ENCODE data around the gene BUB1. TPM values are rescaled to one million over a fixed set of nuclear protein-coding genes. Genes with fewer than 3 reads are reported as not detected.

The BUB1 gene
- total RNA-seq, 2 experiments from 2014 or later, result 125 to 180 TPM

GRCh38 chr2:110670826-110671225, 7.0 kb downstream of the BUB1 start:
- BruUV-seq (replicated peaks), result no TSS peak
- no peak for TF ChIP-seq CTCF (conservative IDR thresholded peaks at IDR 0.05; ENCODE audit: low read length)
- no peak for TF ChIP-seq EZH2phosphoT487 (IDR thresholded peaks at IDR 0.05; ENCODE audit: borderline replicate concordance, low read depth, low read length)
- no peaks in the 10 kb centered on the region for H3K9me3 ChIP-seq (ENCODE audit: low read length)
- H3K79me2 ChIP-seq (ENCODE audit: insufficient read depth, low read depth, low read length), result peaks cover 69% of the 10 kb centered on the region
- no peaks in the 10 kb centered on the region for H3K9me2 ChIP-seq (ENCODE audit: insufficient read depth, low read length)
- no peak for DNase-seq (ENCODE audit: low spot score)
- peaks cover 15% of the 10 kb centered on the region for H3K4me1 ChIP-seq (ENCODE audit: insufficient read depth, low read length, poor library complexity, severe bottlenecking)
- ChIA-PET CTCF (ENCODE audit: unreplicated experiment) (no interaction called here), POLR2A (no interaction called here)
- peaks cover 10% of the 10 kb centered on the region; the same call in 1 of the 2 replicates for H4K20me1 ChIP-seq (ENCODE audit: insufficient read depth, low read length)
- H3K4me3 ChIP-seq (ENCODE audit: low read depth, low read length, poor library complexity, severe bottlenecking), result no peak overlapping the region
- H2AFZ ChIP-seq (ENCODE audit: low read length), result no peak overlapping the region
- H3K4me2 ChIP-seq (ENCODE audit: low read length), result no peak overlapping the region
- intact Hi-C loops (cut with micrococcal nuclease; ENCODE audit: unreplicated experiment), result loop anchor here (10.0 kb wide), 1 partner anchor 454 kb away; the partner anchor contains the start of gene BCL2L11
- H3K27ac ChIP-seq (ENCODE audit: low read depth, low read length, poor library complexity, severe bottlenecking), result no peak overlapping the region
- peaks cover 95% of the 10 kb centered on the region for H3K36me3 ChIP-seq (ENCODE audit: insufficient read depth, low read length)

GRCh38 chr2:110669079-110669478, 8.8 kb downstream of the BUB1 start:
- H3K4me2 ChIP-seq (ENCODE audit: low read length), result no peak overlapping the region
- H3K27ac ChIP-seq (ENCODE audit: low read depth, low read length, poor library complexity, severe bottlenecking), result no peak overlapping the region
- ChIA-PET CTCF (ENCODE audit: unreplicated experiment) (no interaction called here), POLR2A (interaction anchor here (1.3 kb wide), 1 partner anchor 32 kb away, joined by 4 read pairs; no protein-coding TSS in a partner anchor)
- no peak for DNase-seq (ENCODE audit: low spot score)
- H3K9me3 ChIP-seq (ENCODE audit: low read length), result no peaks in the 10 kb centered on the region
- H2AFZ ChIP-seq (ENCODE audit: low read length), result no peak overlapping the region
- H3K36me3 ChIP-seq (ENCODE audit: insufficient read depth, low read length), result peaks cover 100% of the 10 kb centered on the region
- intact Hi-C loops (cut with micrococcal nuclease; ENCODE audit: unreplicated experiment), result loop anchor here (2.0 kb wide), 1 partner anchor 14 kb away; no protein-coding TSS in a partner anchor
- H3K9me2 ChIP-seq (ENCODE audit: insufficient read depth, low read length), result no peaks in the 10 kb centered on the region
- H4K20me1 ChIP-seq (ENCODE audit: insufficient read depth, low read length), result peaks cover 15% of the 10 kb centered on the region
- H3K79me2 ChIP-seq (ENCODE audit: insufficient read depth, low read depth, low read length), result peaks cover 69% of the 10 kb centered on the region
- H3K4me3 ChIP-seq (ENCODE audit: low read depth, low read length, poor library complexity, severe bottlenecking), result no peak overlapping the region
- TF ChIP-seq CTCF (conservative IDR thresholded peaks at IDR 0.05; ENCODE audit: low read length) (no peak), EZH2phosphoT487 (IDR thresholded peaks at IDR 0.05; ENCODE audit: borderline replicate concordance, low read depth, low read length) (no peak)
- no peaks in the 10 kb centered on the region for H3K4me1 ChIP-seq (ENCODE audit: insufficient read depth, low read length, poor library complexity, severe bottlenecking)
- no TSS peak for BruUV-seq (replicated peaks)

GRCh38 chr2:110667071-110667470, 10.8 kb downstream of the BUB1 start:
- Histone ChIP-seq H3K4me1 (ENCODE audit: insufficient read depth, low read length, poor library complexity, severe bottlenecking) (no peaks in the 10 kb centered on the region), H3K9me2 (ENCODE audit: insufficient read depth, low read length) (no peaks in the 10 kb centered on the region), H3K79me2 (ENCODE audit: insufficient read depth, low read depth, low read length) (peaks cover 67% of the 10 kb centered on the region; the same call in 1 of the 2 replicates), H2AFZ (ENCODE audit: low read length) (no peak overlapping the region), H3K36me3 (ENCODE audit: insufficient read depth, low read length) (peaks cover 100% of the 10 kb centered on the region), H3K4me3 (ENCODE audit: low read depth, low read length, poor library complexity, severe bottlenecking) (no peak overlapping the region), H3K4me2 (ENCODE audit: low read length) (no peak overlapping the region), H4K20me1 (ENCODE audit: insufficient read depth, low read length) (peaks cover 19% of the 10 kb centered on the region), H3K27ac (ENCODE audit: low read depth, low read length, poor library complexity, severe bottlenecking) (no peak overlapping the region), H3K9me3 (ENCODE audit: low read length) (no peaks in the 10 kb centered on the region)
- ChIA-PET POLR2A (interaction anchor here (0.6 to 1.4 kb wide), 4 partner anchors 11 to 84 kb away, joined by 3 to 7 read pairs (median 4); partner anchors contain the start of gene BUB1), CTCF (ENCODE audit: unreplicated experiment) (no interaction called here)
- no peak for DNase-seq (ENCODE audit: low spot score)
- intact Hi-C loops (cut with micrococcal nuclease; ENCODE audit: unreplicated experiment), result no loop called here
- TF ChIP-seq EZH2phosphoT487 (IDR thresholded peaks at IDR 0.05; ENCODE audit: borderline replicate concordance, low read depth, low read length) (no peak), CTCF (conservative IDR thresholded peaks at IDR 0.05; ENCODE audit: low read length) (no peak)
- BruUV-seq (replicated peaks), result no TSS peak
